ENCODE data around the gene PRSS53.

Gene PRSS53

GRCh38 chr16:31077024-31077423, 11.7 kb downstream of the PRSS53 start:
- DNase-seq, result no peak

- DNase-seq, result no peak
These were observed 12.4 kb downstream of the PRSS53 start for GRCh38 chr16:31076319-31076718.

DNA sequence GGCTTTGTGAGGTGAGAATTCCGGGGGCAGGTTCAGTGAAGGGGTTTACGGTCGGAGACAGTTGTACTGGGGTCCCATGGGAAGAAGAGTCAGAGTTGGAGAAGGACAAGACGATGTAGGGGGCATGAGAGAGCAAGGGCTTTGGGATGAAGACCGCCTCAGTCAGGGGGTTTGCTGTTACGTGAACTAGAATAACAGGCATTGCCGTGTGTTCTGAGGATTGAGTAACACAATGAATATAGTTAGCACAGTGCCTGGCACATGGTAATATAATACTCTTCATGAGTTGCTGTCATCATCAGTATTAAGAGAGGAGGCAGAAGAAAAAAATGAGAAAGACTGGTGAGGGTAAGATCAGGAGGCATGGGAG, 13.9 kb downstream of the PRSS53 start:
- no peak for DNase-seq

- peak; percentile 100 for DNase-seq
These were observed 14.6 kb downstream of the PRSS53 start, which contains the start of the genes ZNF646 and ZNF668 for GRCh38 chr16:31073970-31074813. TSS of gene ZNF646 (plus strand) at chr16:31074422. CDS start at chr16:31076325, 1,903 bp downstream. TSS of gene ZNF668 (minus strand) at chr16:31074240. CDS start at chr16:31064459, 9,781 bp downstream.

DNA sequence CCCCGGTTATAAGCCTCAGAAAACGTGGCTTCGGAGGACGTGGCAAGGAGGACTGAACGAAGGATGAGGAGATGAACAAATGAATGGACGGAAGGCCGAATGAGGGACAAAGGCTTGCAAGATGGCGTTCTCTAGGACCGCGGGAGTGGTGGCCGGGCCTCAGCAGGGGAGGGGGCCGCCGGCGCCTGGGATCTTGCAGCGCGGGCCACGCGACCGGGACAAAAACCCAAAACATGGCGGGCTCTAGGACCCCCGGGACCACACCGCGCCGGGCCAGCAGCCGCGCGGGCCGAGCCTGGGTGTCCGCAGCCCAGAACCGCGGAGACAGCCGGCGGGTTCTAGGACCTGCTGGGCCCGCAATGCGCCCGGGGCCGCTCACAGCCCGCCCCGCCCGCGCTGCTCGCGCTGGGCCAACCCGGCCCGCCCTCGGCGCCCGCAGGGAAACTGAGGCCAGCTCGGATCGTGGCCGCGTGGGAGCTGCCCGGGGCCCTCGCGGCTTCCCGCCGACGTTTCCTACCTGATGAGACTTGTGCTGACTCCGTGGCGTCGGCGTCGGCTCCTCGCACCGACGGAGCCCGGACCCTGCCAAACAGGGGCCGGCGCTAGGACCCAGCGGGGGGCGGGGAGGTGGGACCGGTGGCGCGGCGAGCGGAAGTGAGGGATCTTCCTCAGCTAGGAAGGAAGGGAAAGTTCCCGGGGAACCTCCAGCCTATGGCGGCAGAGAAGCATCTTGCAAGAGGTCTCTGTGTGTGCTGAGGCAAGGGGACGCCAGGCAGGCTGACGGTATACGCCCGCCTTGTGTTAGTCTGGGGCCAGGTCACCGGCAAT, 15.4 kb downstream of the PRSS53 start:
- peak; percentile 94 for DNase-seq

DNA sequence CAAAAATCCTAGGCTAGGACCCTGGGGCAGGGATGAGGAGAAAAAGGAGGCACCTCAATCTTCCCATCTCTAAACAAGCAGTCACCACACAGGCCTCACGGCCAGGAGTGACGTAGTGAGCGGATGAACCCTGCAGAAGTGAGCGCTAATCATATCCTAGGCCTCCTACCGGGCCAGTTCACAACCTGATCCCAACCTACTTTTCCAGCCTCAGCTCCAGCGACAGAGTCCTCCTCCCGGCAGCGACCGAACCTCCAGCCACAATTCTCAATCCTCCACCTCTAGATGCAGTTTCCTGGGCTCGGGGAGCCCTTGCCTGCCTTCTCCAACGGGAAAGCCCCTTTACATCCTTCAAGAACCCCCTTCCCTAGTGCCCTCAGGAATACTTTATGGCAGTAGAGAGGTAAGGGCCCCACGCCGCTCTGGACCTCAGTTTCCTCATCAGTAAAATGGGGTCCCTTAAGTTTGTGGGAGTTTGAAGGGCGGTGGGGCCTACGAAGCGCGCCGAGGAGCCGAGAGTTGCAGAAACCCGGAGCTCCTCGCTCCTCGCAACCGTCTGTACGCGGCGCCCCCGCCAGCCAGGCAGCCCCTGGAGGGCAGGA, 16.1 kb downstream of the PRSS53 start:
- peak; percentile 40 for DNase-seq

DNA sequence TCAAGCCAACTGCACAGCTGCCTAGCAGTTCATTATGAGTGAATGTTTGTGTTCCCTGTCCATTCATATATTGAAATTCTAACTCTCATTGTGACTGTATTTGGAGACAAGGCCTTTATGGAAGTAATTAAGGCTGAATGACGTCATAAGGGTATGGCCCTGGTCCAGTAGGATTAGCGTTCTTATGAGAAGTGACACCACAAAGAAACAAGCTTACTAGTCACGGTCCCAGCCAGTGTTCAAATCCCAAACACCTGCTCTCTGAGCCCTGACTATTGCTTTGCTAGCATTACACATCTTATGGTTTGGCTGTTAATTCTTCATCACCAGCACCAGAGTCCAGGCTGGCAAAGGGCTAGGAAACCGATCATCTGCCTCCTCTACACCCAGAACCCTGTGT, 16.9 kb downstream of the PRSS53 start:
- DNase-seq, result peak; percentile 32

DNA sequence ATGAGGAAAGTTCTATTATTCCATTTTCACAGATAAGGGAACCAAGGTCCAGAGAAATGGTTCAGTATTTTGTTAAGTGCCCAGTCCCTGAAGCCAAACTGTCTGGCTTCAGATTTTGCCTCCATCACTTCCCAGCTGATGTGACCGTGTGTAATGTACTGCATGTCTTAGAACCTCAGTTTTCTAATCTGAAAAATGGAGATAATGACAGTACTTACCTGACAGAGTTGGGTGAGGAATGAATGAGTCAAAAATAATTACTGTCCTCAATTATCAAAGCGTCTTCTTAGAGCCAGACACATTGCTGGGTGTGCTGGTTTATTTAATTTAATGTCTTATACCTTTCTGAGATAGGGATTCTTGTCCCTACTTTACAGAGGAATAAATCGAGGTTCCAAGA, 21.4 kb downstream of the PRSS53 start:
- no peak for DNase-seq

- no peak for DNase-seq
These were observed 23.8 kb downstream of the PRSS53 start for GRCh38 chr16:31064882-31065461.

DNA sequence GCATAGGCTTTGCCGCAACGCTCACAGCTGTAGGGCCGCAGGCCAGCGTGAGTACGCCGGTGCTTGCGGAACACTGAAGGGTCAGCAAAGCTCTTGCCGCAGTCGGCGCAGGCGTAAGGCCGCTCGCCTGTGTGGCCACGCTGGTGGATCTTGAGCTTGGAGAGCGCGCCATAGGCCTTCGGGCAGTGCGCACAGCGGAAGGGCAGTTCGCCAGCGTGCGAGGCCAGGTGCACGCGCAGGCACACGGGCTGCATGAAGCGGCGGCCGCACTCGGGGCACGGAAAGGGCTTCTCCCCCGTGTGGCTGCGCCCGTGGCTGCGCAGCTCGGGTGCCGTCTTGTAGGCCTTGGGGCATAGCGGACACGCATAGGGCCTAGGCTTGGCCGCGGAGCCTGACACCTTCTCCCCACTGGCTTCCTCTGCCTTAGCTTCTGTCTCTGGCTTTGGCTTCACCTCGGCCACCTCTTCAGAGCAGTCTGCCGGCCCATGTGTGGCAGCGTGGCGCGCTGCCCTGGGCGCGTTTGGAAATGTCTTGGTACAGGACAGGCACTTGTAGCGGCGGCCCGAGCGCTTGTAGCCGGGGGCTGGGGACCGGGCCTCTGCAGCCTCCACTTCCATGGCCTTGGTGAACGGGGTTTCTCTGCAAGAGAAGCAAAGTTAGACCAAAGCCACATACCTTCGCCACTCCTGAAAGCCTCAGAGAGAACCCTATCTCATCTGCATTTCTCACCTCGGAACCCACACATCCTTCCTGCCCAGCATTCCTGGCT, 24.7 kb downstream of the PRSS53 start:
- DNase-seq, result no peak

GRCh38 chr16:31063495-31063842, 25.3 kb downstream of the PRSS53 start:
- no peak for DNase-seq

DNA sequence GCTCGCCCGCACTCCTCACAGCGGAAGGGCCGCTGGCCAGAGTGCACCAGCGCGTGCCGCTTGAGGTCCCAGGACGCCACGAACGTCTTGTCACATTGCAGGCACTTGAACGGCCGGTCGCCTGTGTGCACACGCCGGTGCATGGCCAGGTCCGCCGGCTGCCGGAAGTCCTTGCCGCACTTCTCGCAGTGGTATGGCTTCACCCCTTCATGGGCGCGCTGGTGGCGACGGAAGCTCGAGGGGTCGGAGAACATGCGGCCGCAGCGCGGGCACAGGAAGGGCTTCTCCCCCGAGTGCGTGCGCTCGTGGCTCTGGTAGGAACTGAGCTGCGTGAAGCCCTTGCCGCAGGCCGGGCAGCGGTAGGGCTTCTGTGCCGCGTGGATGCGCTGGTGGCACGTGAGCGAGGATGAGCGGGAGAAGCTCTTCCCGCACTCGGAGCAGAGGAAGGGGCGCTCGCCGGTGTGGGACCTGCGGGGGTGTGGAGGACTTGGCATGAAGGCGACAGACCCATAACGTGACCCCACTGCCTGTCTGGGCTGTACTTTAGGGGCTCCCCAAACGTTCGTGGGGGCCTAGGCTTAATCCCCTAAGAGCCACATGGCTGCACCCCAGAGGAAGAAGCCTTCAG, 26.8 kb downstream of the PRSS53 start:
- DNase-seq, result no peak

- no peak for DNase-seq
These were observed 27.5 kb downstream of the PRSS53 start for GRCh38 chr16:31061126-31061812.

DNA sequence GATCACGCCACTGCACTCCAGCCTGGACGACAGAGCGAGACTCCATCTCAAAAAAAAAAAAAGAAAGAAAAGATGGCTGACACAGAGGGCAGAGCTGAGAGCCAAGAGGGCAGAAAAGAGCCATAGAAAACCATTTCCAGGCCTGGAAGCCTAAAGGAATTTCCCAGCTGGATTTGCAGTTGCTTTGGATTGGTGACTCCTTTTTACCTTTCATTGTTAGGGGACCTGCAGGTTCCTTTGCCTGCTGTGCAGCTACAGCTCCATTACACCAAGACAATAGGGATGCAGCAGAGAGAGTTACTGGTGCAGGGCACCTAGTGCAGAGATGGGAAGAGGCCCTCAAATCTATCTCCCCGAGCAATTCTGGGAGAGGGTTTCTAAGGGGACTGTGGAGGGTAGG, 33.1 kb downstream of the PRSS53 start:
- DNase-seq, result no peak

DNA sequence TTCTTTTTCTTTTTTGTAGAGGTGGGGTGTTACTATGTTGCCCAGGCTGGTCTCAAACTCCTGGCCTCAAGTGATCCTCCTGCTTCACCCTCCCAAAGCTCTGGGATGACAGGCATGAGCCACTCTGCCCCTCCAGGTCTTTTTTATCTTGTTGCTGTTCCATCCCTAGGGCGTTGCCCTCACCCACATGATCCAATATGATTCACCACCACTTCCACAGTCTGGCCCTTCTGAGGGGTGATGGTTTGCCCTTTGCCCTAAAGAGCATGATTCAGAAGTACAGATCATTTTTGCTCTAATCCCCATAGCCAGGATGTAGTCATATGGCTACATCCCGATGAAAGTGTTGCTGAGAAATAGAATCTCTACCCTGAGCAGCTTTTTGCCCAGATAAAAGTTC, 36.6 kb downstream of the PRSS53 start:
- DNase-seq, result no peak

DNA sequence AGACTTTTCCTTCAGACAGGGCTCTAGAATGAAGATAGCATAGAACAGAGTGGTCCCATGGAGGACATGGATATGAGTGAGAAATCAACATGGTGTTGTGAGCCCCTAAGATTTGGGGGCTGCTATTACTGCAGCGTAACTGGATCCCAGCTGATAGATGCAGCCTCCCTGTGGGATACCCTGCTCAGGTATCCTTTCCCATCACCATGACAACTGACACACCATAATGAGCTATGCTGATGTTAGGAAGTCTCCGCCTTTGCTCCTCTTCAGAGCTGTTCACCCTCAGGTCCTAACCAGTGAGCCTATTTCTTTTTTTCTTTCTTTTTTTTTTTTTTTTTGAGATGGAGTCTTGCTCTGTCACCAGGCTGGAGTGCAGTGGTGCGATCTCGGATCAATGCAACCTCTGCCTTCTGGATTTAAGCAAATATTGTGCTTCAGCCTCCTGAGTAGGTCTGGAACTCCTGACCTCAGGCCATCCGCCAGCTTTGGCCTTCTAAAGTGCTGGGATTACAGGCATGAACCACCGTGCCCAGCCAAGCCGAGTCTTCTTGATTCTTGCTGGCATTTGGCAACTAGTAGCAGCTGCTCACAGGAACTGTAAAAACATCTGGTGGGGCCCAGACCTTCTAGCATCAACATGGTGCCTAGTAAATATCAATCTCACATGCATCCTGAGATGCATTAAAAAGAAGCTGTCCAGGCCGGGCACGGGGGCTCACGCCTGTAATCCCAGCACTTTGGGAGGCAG, 38.3 kb downstream of the PRSS53 start:
- DNase-seq, result peak; percentile 16

GRCh38 chr16:31043898-31044481, 44.8 kb downstream of the PRSS53 start:
- no peak for DNase-seq

DNA sequence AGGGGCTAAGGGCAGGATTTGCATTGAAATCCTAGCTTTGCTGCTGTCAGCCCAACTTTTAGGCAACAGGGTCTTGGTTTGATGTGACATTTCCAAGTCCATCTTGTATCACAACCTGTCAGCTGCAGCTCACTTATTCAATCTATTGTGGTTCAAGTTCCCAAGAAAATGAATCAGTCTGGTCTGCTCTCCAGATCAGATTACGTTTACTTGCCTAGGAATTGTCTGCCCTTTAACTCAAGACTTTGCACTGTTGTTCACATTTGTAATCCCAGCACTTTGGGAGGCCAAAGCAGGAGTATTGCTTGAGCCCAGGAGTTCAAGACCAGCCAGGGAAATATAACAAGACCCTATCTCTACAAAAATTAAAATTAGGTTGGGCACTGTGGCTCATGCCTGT, 45.4 kb downstream of the PRSS53 start:
- no peak for DNase-seq

- no peak for DNase-seq
These were observed 45.9 kb downstream of the PRSS53 start for GRCh38 chr16:31042866-31043265.

DNA sequence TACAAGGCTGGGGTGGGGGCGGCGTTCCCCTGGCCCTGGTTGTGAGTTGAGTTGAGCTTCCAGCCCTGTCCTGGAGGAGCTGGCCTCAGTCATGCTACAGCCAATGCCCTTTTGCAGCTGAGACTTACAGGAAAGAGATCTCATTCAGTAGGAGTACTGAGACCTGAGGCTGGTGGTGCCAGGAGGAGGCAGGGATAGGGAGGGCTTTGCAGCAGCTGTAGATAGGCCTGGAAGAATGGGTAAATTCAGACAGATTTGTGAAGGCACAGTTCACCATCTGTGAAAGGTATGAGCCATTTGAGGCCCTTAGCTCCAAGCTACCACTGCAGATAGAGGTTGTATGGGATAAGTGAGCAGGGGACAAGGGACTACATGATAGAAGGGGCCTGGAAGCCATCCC, 49.8 kb downstream of the PRSS53 start:
- no peak for DNase-seq

All from NCI-H146 (cell line).